H9 (cell line): ENCODE results near the gene BATF. TPM values are rescaled to one million over a fixed set of nuclear protein-coding genes. Genes with fewer than 3 reads are reported as not detected.

Source experiments
- DNase-seq: peaks from one replicate; pipeline ENCODE4 v3.0.0-alpha.2; 2017
- H2AFZ ChIP-seq: one replicate; pipeline ENCODE4 v1.6.1; 2013; ENCODE audit warnings: mild to moderate bottlenecking, low read length, control low read depth, moderate library complexity
- H2AK5ac ChIP-seq: 2 replicates; pipeline ENCODE4 v1.6.1; 2013; ENCODE audit warnings: low read length, control low read depth, mixed read lengths; ENCODE audit not compliant: insufficient read length
- H2BK120ac ChIP-seq: one replicate; pipeline ENCODE4 v1.6.1; 2013; ENCODE audit warnings: low read depth, mild to moderate bottlenecking, low read length, control low read depth, inconsistent platforms; ENCODE audit not compliant: poor library complexity, severe bottlenecking
- H2BK12ac ChIP-seq: 2 replicates; pipeline ENCODE4 v1.6.1; 2013; ENCODE audit warnings: low read length, control low read depth, mixed read lengths, low read depth; ENCODE audit not compliant: insufficient read length
- H2BK15ac ChIP-seq: 2 replicates; pipeline ENCODE4 v1.6.1; 2013; ENCODE audit warnings: low read depth, low read length, control low read depth
- H2BK20ac ChIP-seq: one replicate; pipeline ENCODE4 v1.6.1; 2013; ENCODE audit warnings: low read depth, mild to moderate bottlenecking, low read length, control low read depth, inconsistent platforms; ENCODE audit not compliant: poor library complexity, severe bottlenecking
- H2BK5ac ChIP-seq: 2 replicates; pipeline ENCODE4 v1.6.1; 2013; ENCODE audit warnings: low read length, control low read depth, mixed read lengths; ENCODE audit not compliant: insufficient read length
- H3K14ac ChIP-seq: 2 replicates; pipeline ENCODE4 v1.6.1; 2013; ENCODE audit warnings: low read length, control low read depth; ENCODE audit not compliant: insufficient read depth
- H3K18ac ChIP-seq: 2 replicates; pipeline ENCODE4 v1.6.1; 2013; ENCODE audit warnings: low read depth, mild to moderate bottlenecking, mixed read lengths, low read length, control low read depth; ENCODE audit not compliant: insufficient read length
- H3K23ac ChIP-seq: 2 replicates; pipeline ENCODE4 v1.6.1; 2013; ENCODE audit warnings: low read length, control low read depth, mixed read lengths, low read depth; ENCODE audit not compliant: insufficient read length
- H3K23me2 ChIP-seq: 2 replicates; pipeline ENCODE4 v1.6.1; 2013; ENCODE audit warnings: low read depth, mild to moderate bottlenecking, mixed read lengths, low read length, control low read depth; ENCODE audit not compliant: insufficient read length, poor library complexity, severe bottlenecking
- H3K27ac ChIP-seq: 2 replicates; pipeline ENCODE4 v1.5.1; 2013; ENCODE audit warnings: low read length, control low read depth, mixed read lengths, low read depth; ENCODE audit not compliant: insufficient read length
- H3K27me3 ChIP-seq: 2 replicates; pipeline ENCODE4 v1.6.1; 2013; ENCODE audit warnings: low read length, control low read depth, inconsistent platforms; ENCODE audit not compliant: insufficient read depth
- H3K4ac ChIP-seq: 2 replicates; pipeline ENCODE4 v1.6.1; 2013; ENCODE audit warnings: low read depth, mild to moderate bottlenecking, control low read depth, inconsistent platforms, low read length, moderate library complexity
- H3K4me1 ChIP-seq: 2 replicates; pipeline ENCODE4 v1.6.1; 2013; ENCODE audit warnings: low read length, control low read depth, inconsistent platforms; ENCODE audit not compliant: insufficient read depth
- H3K4me2 ChIP-seq: 2 replicates; pipeline ENCODE4 v1.6.1; 2013; ENCODE audit warnings: low read length, control low read depth, mixed read lengths; ENCODE audit not compliant: insufficient read length, insufficient read depth
- H3K56ac ChIP-seq: 2 replicates; pipeline ENCODE4 v1.6.1; 2013; ENCODE audit warnings: low read depth, mild to moderate bottlenecking, mixed read lengths, low read length, control low read depth; ENCODE audit not compliant: insufficient read length
- H3K79me1 ChIP-seq: 2 replicates; pipeline ENCODE4 v1.6.1; 2013; ENCODE audit warnings: low read depth, mild to moderate bottlenecking, moderate library complexity, low read length, control low read depth, inconsistent platforms; ENCODE audit not compliant: insufficient read depth, poor library complexity, severe bottlenecking
- H3K79me2 ChIP-seq: 2 replicates; pipeline ENCODE4 v1.6.1; 2013; ENCODE audit warnings: low read length, control low read depth, inconsistent platforms; ENCODE audit not compliant: insufficient read depth
- H3K9ac ChIP-seq: 2 replicates; pipeline ENCODE4 v1.6.1; 2013; ENCODE audit warnings: low read length, control low read depth, mixed read lengths; ENCODE audit not compliant: insufficient read length; ENCODE audit errors: extremely low read depth
- H3K9me3 ChIP-seq: one replicate; pipeline ENCODE4 v1.6.1; 2013; ENCODE audit warnings: low read depth, low read length, inconsistent platforms; ENCODE audit not compliant: control insufficient read depth
- H3T11ph ChIP-seq: one replicate; pipeline ENCODE4 v1.6.1; 2013; ENCODE audit warnings: mild to moderate bottlenecking, low read length, control low read depth, inconsistent platforms
- H4K20me1 ChIP-seq: one replicate; pipeline ENCODE4 v1.6.1; 2013; ENCODE audit not compliant: control insufficient read depth, insufficient read length, insufficient read depth
- H4K5ac ChIP-seq: 2 replicates; pipeline ENCODE4 v1.6.1; 2013; ENCODE audit warnings: low read depth, mild to moderate bottlenecking, mixed read lengths, low read length, control low read depth; ENCODE audit not compliant: insufficient read length
- H4K8ac ChIP-seq: replicated peaks from 2 replicates; pipeline ENCODE4 v1.6.1; 2013; ENCODE audit warnings: low read length, control low read depth, mixed read lengths, low read depth; ENCODE audit not compliant: insufficient read length
- H4K91ac ChIP-seq: 2 replicates; pipeline ENCODE4 v1.6.1; 2013; ENCODE audit warnings: low read depth, mild to moderate bottlenecking, moderate library complexity, mixed read lengths, low read length, control low read depth; ENCODE audit not compliant: insufficient read length
- H3K27ac Mint-ChIP-seq, 3 experiments: 2 replicates in 2 of 3; 3 replicates in 1 of 3; pipeline ENCODE4 v1.8.0; 2020 to 2021; ENCODE audit warnings: mixed read lengths in 3 of 3, mild to moderate bottlenecking in 1 of 3, moderate library complexity in 1 of 3
- H3K27me3 Mint-ChIP-seq: 2 replicates; pipeline ENCODE4 v1.8.0; 2021; ENCODE audit warnings: low read depth, mild to moderate bottlenecking, moderate library complexity, mixed read lengths
- H3K36me3 Mint-ChIP-seq, 3 experiments: 2 replicates in 2 of 3; 3 replicates in 1 of 3; pipeline ENCODE4 v1.8.0; 2020 to 2021; ENCODE audit warnings: low read depth in 3 of 3, mixed read lengths in 3 of 3; ENCODE audit not compliant: insufficient read depth in 1 of 3
- H3K4me1 Mint-ChIP-seq, 2 experiments: 2 replicates each; pipeline ENCODE4 v1.8.0; 2020; ENCODE audit warnings: mixed read lengths in 2 of 2
- H3K4me3 Mint-ChIP-seq, 2 experiments: 2 replicates in 1 of 2; 3 replicates in 1 of 2; pipeline ENCODE4 v1.8.0; 2020 to 2021; ENCODE audit warnings: mild to moderate bottlenecking in 2 of 2, mixed read lengths in 2 of 2, moderate library complexity in 1 of 2
- H3K9me3 Mint-ChIP-seq, 2 experiments: 2 replicates in 1 of 2; 3 replicates in 1 of 2; pipeline ENCODE4 v1.8.0; 2020; ENCODE audit warnings: mild to moderate bottlenecking in 2 of 2, mixed read lengths in 2 of 2, moderate library complexity in 1 of 2
- CTCF ChIP-seq: fragments of 200-600 bp; sonication (generic); conservative IDR thresholded peaks from 3 replicates; pipeline ENCODE4 v1.8.0; 2021; ENCODE audit warnings: antibody characterized with exemption, mild to moderate bottlenecking
- WGBS: extraction: QIAGEN DNeasy Blood & Tissue Kit; methylation state at CpG from one replicate; pipeline ENCODE4 v1.1.7; 2013; ENCODE audit warnings: missing lambda C conversion rate, low lambda C conversion rate, mixed read lengths; ENCODE audit not compliant: insufficient read length; ENCODE audit errors: extremely low coverage; 5-methylcytosine and 5-hydroxymethylcytosine counted together
- total RNA-seq: library from RNA; stranded (reverse); gene quantifications from 2 replicates; pipeline ENCODE4 v1.2.1, GENCODE V29; 2021

Gene BATF
- total RNA-seq, 1 experiment from 2014 or later, result not detected

- no peak overlapping the region for H2AK5ac ChIP-seq
- H3K36me3 Mint-ChIP-seq, result no peaks in the 10 kb centered on the region; a peak in 1 of 7 replicates
- no peaks in the 10 kb centered on the region for H3K9me3 ChIP-seq
- H3K27me3 Mint-ChIP-seq, result peaks cover 4% of the 10 kb centered on the region
- no peaks in the 10 kb centered on the region for H3K79me2 ChIP-seq
- H2BK20ac ChIP-seq, result no peak overlapping the region
- H2BK15ac ChIP-seq, result no peak overlapping the region
- H2AFZ ChIP-seq, result no peak overlapping the region
- H3K14ac ChIP-seq, result no peak overlapping the region
- H3K23me2 ChIP-seq, result no peaks in the 10 kb centered on the region
- H4K8ac ChIP-seq, result no peak overlapping the region
- no peak overlapping the region for H2BK120ac ChIP-seq
- H3K79me1 ChIP-seq, result no peaks in the 10 kb centered on the region
- no peak for TF ChIP-seq CTCF
- H4K5ac ChIP-seq, result no peak overlapping the region
- H3K4me1 Mint-ChIP-seq, result peaks cover 6 to 9% of the 10 kb centered on the region in 2 experiments; a peak in 3 of 4 replicates
- DNase-seq, result no peak
- H3K9me3 Mint-ChIP-seq, result no peaks in the 10 kb centered on the region; a peak in 1 of 5 replicates
- H4K91ac ChIP-seq, result no peak overlapping the region
- H3K27me3 ChIP-seq, result no peaks in the 10 kb centered on the region
- H3K4me3 Mint-ChIP-seq, result no peak overlapping the region
- WGBS, result no CpG with 5 or more reads among the region's 2 CpGs
- H3K18ac ChIP-seq, result no peak overlapping the region
- H3K27ac ChIP-seq, result no peak overlapping the region
- H3K4me1 ChIP-seq, result no peaks in the 10 kb centered on the region
- no peaks in the 10 kb centered on the region for H4K20me1 ChIP-seq
- H3K4ac ChIP-seq, result no peak overlapping the region
- no peak overlapping the region for H3K9ac ChIP-seq
- no peak overlapping the region for H3K27ac Mint-ChIP-seq
- H3K56ac ChIP-seq, result no peak overlapping the region
- no peak overlapping the region for H3K23ac ChIP-seq
- no peak overlapping the region for H3T11ph ChIP-seq
- no peak overlapping the region for H2BK12ac ChIP-seq
- no peak overlapping the region for H2BK5ac ChIP-seq
- no peak overlapping the region for H3K4me2 ChIP-seq
Observed at GRCh38 chr14:75543786-75544185, 21.5 kb downstream of the BATF start.
